ENCODE measurements around the gene AMIGO2.

The AMIGO2 gene, protein sequence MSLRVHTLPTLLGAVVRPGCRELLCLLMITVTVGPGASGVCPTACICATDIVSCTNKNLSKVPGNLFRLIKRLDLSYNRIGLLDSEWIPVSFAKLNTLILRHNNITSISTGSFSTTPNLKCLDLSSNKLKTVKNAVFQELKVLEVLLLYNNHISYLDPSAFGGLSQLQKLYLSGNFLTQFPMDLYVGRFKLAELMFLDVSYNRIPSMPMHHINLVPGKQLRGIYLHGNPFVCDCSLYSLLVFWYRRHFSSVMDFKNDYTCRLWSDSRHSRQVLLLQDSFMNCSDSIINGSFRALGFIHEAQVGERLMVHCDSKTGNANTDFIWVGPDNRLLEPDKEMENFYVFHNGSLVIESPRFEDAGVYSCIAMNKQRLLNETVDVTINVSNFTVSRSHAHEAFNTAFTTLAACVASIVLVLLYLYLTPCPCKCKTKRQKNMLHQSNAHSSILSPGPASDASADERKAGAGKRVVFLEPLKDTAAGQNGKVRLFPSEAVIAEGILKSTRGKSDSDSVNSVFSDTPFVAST

DNA sequence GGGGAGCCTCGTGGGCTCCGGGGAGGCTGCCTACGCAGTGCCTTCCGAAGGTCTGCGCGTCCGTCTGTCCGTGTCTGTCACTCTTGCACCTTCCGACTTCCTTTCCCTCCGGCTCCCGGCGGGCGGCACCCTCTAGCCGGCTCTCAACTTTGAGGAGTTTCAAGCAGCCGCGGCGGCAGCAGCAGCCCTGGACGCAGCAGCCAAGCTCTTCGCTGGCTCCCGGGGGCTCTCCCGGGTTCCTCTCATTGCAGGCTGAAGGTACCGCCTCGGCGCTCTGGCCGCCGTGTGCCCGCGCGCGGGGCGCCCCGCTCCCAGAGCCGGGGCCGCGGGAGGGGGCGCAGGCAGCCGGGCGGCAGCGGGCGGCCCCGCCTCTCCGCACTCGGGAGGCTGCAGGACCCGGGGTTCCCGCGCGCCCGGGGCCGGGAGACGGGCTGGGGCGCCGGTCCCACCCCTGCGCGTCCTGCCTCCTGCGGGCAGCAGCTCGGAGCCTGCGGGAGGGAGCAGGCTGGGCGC is at the start of gene AMIGO2, which contains the start of gene PCED1B:
TSS of gene AMIGO2 (minus strand) at position 492 of the 513 bp plus-strand sequence. CDS start 957 bp downstream, outside the sequence.
TSS of gene PCED1B (plus strand) at position 154 of the 513 bp plus-strand sequence. CDS start 155,443 bp downstream, outside the sequence.
- ChIA-PET CTCF (interaction anchor here (1.3 to 3.6 kb wide), 8 partner anchors 9 to 318 kb away, joined by 3 to 28 read pairs (median 5); no protein-coding TSS in a partner anchor), POLR2A (interaction anchor here (0.5 to 2.5 kb wide), 10 partner anchors 9 to 317 kb away, joined by 3 to 13 read pairs (median 4); no protein-coding TSS in a partner anchor)
- DNase-seq (ENCODE audit: low read depth, low spot score): no peak
- TF ChIP-seq, protein P1, sequence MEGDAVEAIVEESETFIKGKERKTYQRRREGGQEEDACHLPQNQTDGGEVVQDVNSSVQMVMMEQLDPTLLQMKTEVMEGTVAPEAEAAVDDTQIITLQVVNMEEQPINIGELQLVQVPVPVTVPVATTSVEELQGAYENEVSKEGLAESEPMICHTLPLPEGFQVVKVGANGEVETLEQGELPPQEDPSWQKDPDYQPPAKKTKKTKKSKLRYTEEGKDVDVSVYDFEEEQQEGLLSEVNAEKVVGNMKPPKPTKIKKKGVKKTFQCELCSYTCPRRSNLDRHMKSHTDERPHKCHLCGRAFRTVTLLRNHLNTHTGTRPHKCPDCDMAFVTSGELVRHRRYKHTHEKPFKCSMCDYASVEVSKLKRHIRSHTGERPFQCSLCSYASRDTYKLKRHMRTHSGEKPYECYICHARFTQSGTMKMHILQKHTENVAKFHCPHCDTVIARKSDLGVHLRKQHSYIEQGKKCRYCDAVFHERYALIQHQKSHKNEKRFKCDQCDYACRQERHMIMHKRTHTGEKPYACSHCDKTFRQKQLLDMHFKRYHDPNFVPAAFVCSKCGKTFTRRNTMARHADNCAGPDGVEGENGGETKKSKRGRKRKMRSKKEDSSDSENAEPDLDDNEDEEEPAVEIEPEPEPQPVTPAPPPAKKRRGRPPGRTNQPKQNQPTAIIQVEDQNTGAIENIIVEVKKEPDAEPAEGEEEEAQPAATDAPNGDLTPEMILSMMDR (IDR thresholded peaks at IDR 0.05; ENCODE audit: insufficient read depth, low read length, missing control alignments): peak; percentile 50
- H3K4me3 ChIP-seq (ENCODE audit: low read depth, low read length): peak within 1 kb of the TSS; percentile 85

DNA sequence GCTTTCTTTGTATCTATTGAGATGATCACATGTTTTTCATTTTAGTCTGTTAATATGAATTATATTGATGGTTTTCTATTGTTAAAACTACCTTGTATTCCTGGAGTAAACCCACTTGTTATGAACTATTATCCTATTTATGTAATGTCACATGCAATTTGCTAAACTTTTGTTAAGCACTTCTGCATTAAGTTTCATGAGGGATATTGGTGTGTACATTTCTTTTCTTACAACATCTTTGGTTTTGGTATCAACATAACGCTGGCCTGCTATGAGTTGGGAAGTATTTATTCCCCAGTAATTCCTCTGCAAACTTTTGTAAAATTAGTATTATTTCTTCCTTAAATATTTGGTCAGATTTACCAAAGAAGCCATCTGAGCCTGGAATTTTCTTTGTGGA is 46.5 kb upstream of the AMIGO2 start:
- DNase-seq (ENCODE audit: low read depth, low spot score): no peak
- POLR2A ChIA-PET: no interaction called here
- CTCF ChIA-PET: interaction anchor here (0.8 kb wide), 1 partner anchor 12 kb away, joined by 3 read pairs; no protein-coding TSS in a partner anchor

DNA sequence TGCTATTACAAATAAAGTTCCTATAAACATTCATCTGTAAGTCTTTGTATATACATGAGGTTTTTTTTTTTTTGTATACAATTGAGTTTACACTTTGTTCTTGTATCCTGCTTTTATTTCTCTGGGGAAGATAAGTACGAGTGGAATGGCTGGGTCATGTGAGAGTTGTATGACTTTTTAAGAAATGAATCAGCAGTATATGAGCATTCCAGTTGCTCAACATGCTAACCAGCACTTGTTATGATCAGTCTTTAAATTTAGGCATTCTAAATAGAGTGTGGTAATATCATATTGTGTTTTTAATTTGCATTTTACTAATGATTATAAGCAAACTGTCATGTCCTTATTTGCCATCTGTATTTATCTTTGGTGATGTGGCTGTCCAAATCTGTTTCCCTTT is 44.7 kb upstream of the AMIGO2 start:
- POLR2A ChIA-PET: no interaction called here
- CTCF ChIA-PET: no interaction called here
- H3K4me3 ChIP-seq (ENCODE audit: low read depth, low read length): no peak overlapping the region
- TF ChIP-seq, protein P1 (IDR thresholded peaks at IDR 0.05; ENCODE audit: insufficient read depth, low read length, missing control alignments): no peak
- DNase-seq (ENCODE audit: low read depth, low spot score): peak; percentile 17

More for the DNA sequence above, 46.5 kb upstream of the AMIGO2 start:
- TF ChIP-seq, protein P1 (IDR thresholded peaks at IDR 0.05; ENCODE audit: insufficient read depth, low read length, missing control alignments): no peak
- H3K4me3 ChIP-seq (ENCODE audit: low read depth, low read length): no peak overlapping the region

DNA sequence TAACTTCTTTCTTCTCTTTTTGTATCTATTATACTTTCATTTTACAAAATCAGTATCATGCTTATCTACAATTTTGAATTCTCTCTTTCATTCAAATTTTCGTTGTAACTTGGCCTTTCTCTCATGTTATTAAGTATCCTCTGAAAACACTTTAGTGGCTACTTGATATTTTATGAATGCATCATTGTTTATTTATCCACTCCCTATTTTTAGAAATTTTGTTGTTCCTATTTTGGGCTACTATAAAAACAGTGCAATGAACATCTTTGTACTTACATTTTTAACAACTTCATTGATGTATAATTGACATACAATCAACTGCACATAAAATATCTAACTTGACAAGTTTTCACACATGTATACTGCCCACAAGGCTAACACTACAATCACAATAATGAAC is 44.0 kb upstream of the AMIGO2 start:
- no peak overlapping the region for H3K4me3 ChIP-seq (ENCODE audit: low read depth, low read length)
- TF ChIP-seq, protein P1 (IDR thresholded peaks at IDR 0.05; ENCODE audit: insufficient read depth, low read length, missing control alignments): no peak
- ChIA-PET CTCF (no interaction called here), POLR2A (no interaction called here)
- DNase-seq (ENCODE audit: low read depth, low spot score): no peak

DNA sequence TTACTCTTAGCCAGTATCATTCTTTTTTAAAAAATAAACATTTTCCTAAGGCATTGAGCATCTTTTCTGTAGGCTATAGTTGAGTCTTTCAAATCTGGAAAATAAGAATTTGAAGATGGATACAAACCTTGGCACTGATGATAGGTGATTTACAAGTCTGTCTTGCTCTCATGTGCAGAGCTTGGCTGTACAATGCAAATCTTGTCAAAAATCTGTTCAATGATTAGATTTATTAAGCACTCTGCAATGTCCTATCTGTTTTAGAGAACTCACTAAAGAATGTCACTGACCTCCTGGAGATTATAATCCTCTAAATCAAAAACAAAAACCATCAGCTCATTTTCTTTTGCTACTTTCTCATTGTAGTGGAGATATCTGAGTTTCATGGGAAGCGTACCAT is 42.8 kb upstream of the AMIGO2 start:
- TF ChIP-seq, protein P1 (IDR thresholded peaks at IDR 0.05; ENCODE audit: insufficient read depth, low read length, missing control alignments): no peak
- CTCF ChIA-PET: interaction anchor here (0.7 kb wide), 1 partner anchor 11 kb away, joined by 3 read pairs; no protein-coding TSS in a partner anchor
- DNase-seq (ENCODE audit: low read depth, low spot score): no peak
- no peak overlapping the region for H3K4me3 ChIP-seq (ENCODE audit: low read depth, low read length)
- POLR2A ChIA-PET: no interaction called here

DNA sequence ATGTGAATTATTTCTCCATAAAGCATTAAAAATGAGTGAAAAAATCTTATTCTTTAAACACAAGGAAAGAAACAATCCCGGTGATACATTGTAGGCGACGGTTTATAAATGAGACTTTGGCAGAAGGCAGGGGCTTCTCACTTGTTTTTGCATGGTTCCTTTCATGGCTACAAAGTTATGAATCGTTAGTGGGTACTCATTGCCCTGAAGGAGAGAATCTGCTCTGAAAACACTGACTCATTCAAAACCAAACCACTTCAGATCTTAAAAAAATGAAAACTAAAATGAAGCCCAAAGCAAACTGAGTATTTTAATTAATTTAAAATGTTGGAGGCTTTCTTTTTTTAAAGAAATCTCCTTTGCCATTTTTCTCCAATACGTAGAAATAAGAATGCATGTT is 41.4 kb upstream of the AMIGO2 start:
- POLR2A ChIA-PET: no interaction called here
- no peak overlapping the region for H3K4me3 ChIP-seq (ENCODE audit: low read depth, low read length)
- TF ChIP-seq, protein P1 (IDR thresholded peaks at IDR 0.05; ENCODE audit: insufficient read depth, low read length, missing control alignments): no peak
- no peak for DNase-seq (ENCODE audit: low read depth, low spot score)
- CTCF ChIA-PET: no interaction called here
